Measurements from ENCODE around the gene MADCAM1. TPM values are rescaled to one million over a fixed set of nuclear protein-coding genes. Genes with fewer than 3 reads are reported as not detected.
A peak's percentile ranks its signal among the peaks of the same experiment; 100 is the strongest.

The MADCAM1 gene
- total and polyA plus RNA-seq, 2 donors from 2014 or later = 0.50 to 0.77 TPM

DNA sequence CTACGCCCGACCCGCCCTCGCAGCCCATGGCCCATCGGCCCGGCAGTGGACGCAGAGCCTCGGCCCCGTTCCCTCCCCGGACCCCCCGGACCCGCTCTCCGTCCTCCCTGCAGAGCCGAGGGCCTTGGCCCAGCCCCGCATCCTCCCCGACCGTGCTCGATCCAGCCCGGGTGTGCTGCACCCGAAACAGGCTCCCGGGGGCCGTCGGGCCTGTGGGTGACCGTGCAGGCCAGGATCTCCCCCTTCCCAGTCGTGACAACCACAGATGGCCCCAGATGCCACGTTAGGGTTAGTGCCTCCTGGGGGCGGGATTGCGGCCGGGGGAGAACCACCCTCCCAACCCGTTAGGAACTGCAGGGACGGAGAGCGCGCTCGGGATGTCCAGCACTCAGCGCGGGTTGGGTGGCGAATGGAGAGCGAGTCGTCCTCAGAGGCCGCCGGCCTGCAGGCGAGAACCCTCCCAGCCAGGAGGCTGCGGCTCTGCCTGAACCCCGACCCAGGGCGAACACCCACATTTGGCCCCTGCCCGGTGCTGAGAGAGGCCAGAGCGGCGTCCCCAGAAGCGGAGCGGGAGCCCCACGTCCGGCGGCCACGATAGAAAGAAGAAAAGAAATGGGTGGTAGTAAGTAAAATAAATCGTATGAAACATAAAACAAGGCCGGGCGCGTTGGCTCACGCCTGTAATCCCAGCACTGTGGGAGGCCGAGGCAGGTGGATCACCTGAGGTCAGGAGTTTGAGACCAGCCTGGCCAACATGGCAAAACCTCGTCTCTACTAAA is 6.7 kb upstream of the MADCAM1 start:
- Histone ChIP-seq H3K4me1 (ENCODE audit: control insufficient read depth in 2 of 3, insufficient read depth in 2 of 3, low read depth in 1 of 3, low read length in 3 of 3) (peaks cover 0 to 5% (median 3%) of the 10 kb centered on the region in 3 donors), H3K9ac (ENCODE audit: low read length in 3 of 3) (peak overlapping the region in 1 of 3 donors; percentile 24), H3K9me3 (ENCODE audit: control insufficient read depth in 2 of 3, insufficient read depth in 1 of 3, low read length in 3 of 3) (no peaks in the 10 kb centered on the region), H3K27me3 (ENCODE audit: control insufficient read depth, insufficient read depth, low read length) (no peaks in the 10 kb centered on the region), H3K36me3 (ENCODE audit: control insufficient read depth in 2 of 3, insufficient read depth in 3 of 3, low read length in 3 of 3) (no peaks in the 10 kb centered on the region), H3K4me3 (ENCODE audit: low read length in 3 of 3) (peak overlapping the region in 2 of 3 donors; percentile 60 to 68), H3K27ac (ENCODE audit: low read depth in 2 of 2, low read length in 2 of 2) (peak overlapping the region; percentile 63 to 80)
- FAIRE-seq = no peak
- intact Hi-C loops (cut with DNase I) = no loop called here
- TF ChIP-seq, protein P1, sequence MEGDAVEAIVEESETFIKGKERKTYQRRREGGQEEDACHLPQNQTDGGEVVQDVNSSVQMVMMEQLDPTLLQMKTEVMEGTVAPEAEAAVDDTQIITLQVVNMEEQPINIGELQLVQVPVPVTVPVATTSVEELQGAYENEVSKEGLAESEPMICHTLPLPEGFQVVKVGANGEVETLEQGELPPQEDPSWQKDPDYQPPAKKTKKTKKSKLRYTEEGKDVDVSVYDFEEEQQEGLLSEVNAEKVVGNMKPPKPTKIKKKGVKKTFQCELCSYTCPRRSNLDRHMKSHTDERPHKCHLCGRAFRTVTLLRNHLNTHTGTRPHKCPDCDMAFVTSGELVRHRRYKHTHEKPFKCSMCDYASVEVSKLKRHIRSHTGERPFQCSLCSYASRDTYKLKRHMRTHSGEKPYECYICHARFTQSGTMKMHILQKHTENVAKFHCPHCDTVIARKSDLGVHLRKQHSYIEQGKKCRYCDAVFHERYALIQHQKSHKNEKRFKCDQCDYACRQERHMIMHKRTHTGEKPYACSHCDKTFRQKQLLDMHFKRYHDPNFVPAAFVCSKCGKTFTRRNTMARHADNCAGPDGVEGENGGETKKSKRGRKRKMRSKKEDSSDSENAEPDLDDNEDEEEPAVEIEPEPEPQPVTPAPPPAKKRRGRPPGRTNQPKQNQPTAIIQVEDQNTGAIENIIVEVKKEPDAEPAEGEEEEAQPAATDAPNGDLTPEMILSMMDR (IDR thresholded peaks at IDR 0.05; ENCODE audit: borderline replicate concordance, extremely low read depth, insufficient read depth) = no peak
- DNase-seq = peak in 2 of 5 donors; percentile 28 to 47

DNA sequence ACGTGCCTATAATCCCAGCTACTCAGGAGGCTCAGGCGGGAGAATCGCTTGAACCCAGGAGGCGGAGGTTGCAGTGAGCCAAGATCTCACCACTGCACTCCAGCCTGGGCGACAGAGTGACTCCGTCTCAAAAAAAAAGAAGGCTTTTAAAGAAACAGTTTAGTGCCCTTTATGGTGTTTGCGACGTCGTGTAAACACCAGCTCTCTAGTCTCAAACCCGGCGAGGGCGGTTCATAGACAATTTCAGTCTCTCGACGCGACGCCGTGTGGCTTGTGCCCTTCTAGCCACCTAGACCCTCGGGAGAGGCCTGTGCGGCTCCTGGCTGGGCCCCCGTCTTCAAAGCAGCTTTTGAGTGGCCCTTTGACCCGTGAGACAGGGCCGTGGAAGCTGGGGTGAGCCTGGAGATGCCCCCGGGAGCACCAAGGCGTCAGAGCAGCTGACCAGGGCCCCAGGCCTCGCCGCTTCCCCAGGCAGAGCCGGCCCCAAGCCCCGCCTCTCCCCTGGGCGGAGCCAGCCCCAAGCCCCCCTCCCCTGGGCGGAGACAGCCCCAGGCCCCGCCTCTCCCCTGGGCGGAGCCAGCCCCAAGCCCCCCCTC is 5.0 kb upstream of the MADCAM1 start:
- Histone ChIP-seq H3K9ac (ENCODE audit: low read length in 3 of 3) (no peak overlapping the region), H3K27ac (ENCODE audit: low read depth in 2 of 2, low read length in 2 of 2) (no peak overlapping the region), H3K36me3 (ENCODE audit: control insufficient read depth in 2 of 3, insufficient read depth in 3 of 3, low read length in 3 of 3) (no peaks in the 10 kb centered on the region), H3K4me3 (ENCODE audit: low read length in 3 of 3) (no peak overlapping the region), H3K27me3 (ENCODE audit: control insufficient read depth, insufficient read depth, low read length) (no peaks in the 10 kb centered on the region), H3K9me3 (ENCODE audit: control insufficient read depth in 2 of 3, insufficient read depth in 1 of 3, low read length in 3 of 3) (no peaks in the 10 kb centered on the region), H3K4me1 (ENCODE audit: control insufficient read depth in 2 of 3, insufficient read depth in 2 of 3, low read depth in 1 of 3, low read length in 3 of 3) (peaks cover 0 to 5% (median 3%) of the 10 kb centered on the region in 3 donors)
- DNase-seq (peak in 2 of 5 donors; percentile 67 to 80), FAIRE-seq (no peak)
- TF ChIP-seq, protein P1 (IDR thresholded peaks at IDR 0.05; ENCODE audit: borderline replicate concordance, extremely low read depth, insufficient read depth) = no peak
- intact Hi-C loops (cut with DNase I) = no loop called here

DNA sequence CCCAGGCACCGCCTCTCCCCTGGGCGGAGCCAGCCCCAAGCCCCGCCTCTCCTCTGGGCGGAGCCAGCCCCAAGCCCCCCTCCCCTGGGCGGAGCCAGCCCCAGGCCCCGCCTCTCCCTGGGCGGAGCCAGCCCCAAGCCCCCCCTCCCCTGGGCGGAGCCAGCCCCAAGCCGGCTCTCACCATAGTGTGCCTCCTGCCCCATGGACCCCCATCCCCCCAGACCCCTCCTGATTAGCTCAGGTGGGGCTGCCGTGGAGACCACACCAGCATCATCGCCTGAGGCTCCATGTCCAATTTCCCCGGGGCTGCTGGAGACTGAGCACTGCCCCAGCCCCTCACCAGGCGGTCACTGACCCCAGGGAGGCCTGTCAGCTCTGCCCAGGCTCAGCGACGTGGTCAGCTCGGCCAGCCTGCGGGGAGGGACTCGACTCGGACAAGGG is 4.2 kb upstream of the MADCAM1 start:
- intact Hi-C loops (cut with DNase I) = no loop called here

More for the DNA sequence above, 4.2 kb upstream of the MADCAM1 start:
- FAIRE-seq = no peak
- H3K27me3 ChIP-seq (ENCODE audit: control insufficient read depth, insufficient read depth, low read length) = no peaks in the 10 kb centered on the region
- no peak overlapping the region for H3K9ac ChIP-seq (ENCODE audit: low read length in 3 of 3)
- no peaks in the 10 kb centered on the region for H3K9me3 ChIP-seq (ENCODE audit: control insufficient read depth in 2 of 3, insufficient read depth in 1 of 3, low read length in 3 of 3)
- H3K4me1 ChIP-seq (ENCODE audit: control insufficient read depth in 2 of 3, insufficient read depth in 2 of 3, low read depth in 1 of 3, low read length in 3 of 3) = peaks cover 0 to 5% (median 3%) of the 10 kb centered on the region in 3 donors
- H3K27ac ChIP-seq (ENCODE audit: low read depth in 2 of 2, low read length in 2 of 2) = no peak overlapping the region
- TF ChIP-seq, protein P1 (IDR thresholded peaks at IDR 0.05; ENCODE audit: borderline replicate concordance, extremely low read depth, insufficient read depth) = no peak
- DNase-seq = peak in 1 of 5 donors; percentile 70
- no peak overlapping the region for H3K4me3 ChIP-seq (ENCODE audit: low read length in 3 of 3)
- no peaks in the 10 kb centered on the region for H3K36me3 ChIP-seq (ENCODE audit: control insufficient read depth in 2 of 3, insufficient read depth in 3 of 3, low read length in 3 of 3)

Measured in kidney (tissue), 14 donors.